Measurements from ENCODE around the gene METTL2A. TPM values are rescaled to one million over a fixed set of nuclear protein-coding genes. Genes with fewer than 3 reads are reported as not detected.
"Not testable (repeated sequence)": the region's sequence is repeated elsewhere in the genome, so short reads cannot be mapped to it uniquely, and the experiment has no call there.

METTL2A gene
- total and polyA plus RNA-seq, 2 experiments from 2014 or later = 19.2 to 22.4 TPM

GRCh38 chr17:62444063-62444462, 20.4 kb downstream of the METTL2A start:
- 95 to 98% methylated on average over 4 of the region's 4 CpGs for WGBS, 2 experiments (ENCODE audit: low coverage in 1 of 2, low lambda C conversion rate in 2 of 2, missing lambda C conversion rate in 2 of 2)
- H4K20me1 ChIP-seq (ENCODE audit: insufficient read depth) = no peaks in the 10 kb centered on the region

GRCh38 chr17:62445791-62446190, 22.1 kb downstream of the METTL2A start:
- in situ Hi-C loops (cut with MboI); H3K27me3 ChIP-seq (replicated peaks; ENCODE audit: insufficient read depth); H3K79me2 ChIP-seq (ENCODE audit: insufficient read depth); H3F3A ChIP-seq (ENCODE audit: insufficient read depth); H4K20me1 ChIP-seq (ENCODE audit: insufficient read depth); H3K9ac ChIP-seq; H2AFZ ChIP-seq; H3K4me3 ChIP-seq; H3K27ac ChIP-seq; H3K4me2 ChIP-seq (ENCODE audit: unreplicated experiment); H3K4me1 ChIP-seq (ENCODE audit: insufficient read depth); DNase-seq; H3K9me2 ChIP-seq (ENCODE audit: insufficient read depth); H3K9me3 ChIP-seq (ENCODE audit: low read depth): not testable (repeated sequence)
- H3K36me3 ChIP-seq (ENCODE audit: low read depth) = peaks cover 23% of the 10 kb centered on the region; the same call in 1 of the 2 replicates
- WGBS, 2 experiments (ENCODE audit: low coverage in 1 of 2, low lambda C conversion rate in 2 of 2, missing lambda C conversion rate in 2 of 2) = 95 to 97% methylated on average over 4 of the region's 4 CpGs

More at GRCh38 chr17:62444063-62444462, 20.4 kb downstream of the METTL2A start:
- Histone ChIP-seq H3K27me3 (replicated peaks; ENCODE audit: insufficient read depth) (no peaks in the 10 kb centered on the region), H2AFZ (no peak overlapping the region), H3K36me3 (ENCODE audit: low read depth) (peaks cover 20% of the 10 kb centered on the region; the same call in 1 of the 2 replicates), H3K79me2 (ENCODE audit: insufficient read depth) (no peaks in the 10 kb centered on the region), H3K4me1 (ENCODE audit: insufficient read depth) (no peaks in the 10 kb centered on the region), H3K9me2 (ENCODE audit: insufficient read depth) (no peaks in the 10 kb centered on the region), H3K27ac (no peak overlapping the region), H3F3A (ENCODE audit: insufficient read depth) (no peaks in the 10 kb centered on the region), H3K9me3 (ENCODE audit: low read depth) (no peaks in the 10 kb centered on the region), H3K4me2 (ENCODE audit: unreplicated experiment) (no peak overlapping the region), H3K4me3 (no peak overlapping the region), H3K9ac (no peak overlapping the region)
- no peak for DNase-seq
- in situ Hi-C loops (cut with MboI) = no loop called here
- TF ChIP-seq EZH2 (IDR thresholded peaks at IDR 0.05; ENCODE audit: insufficient read depth, poor library complexity, severe bottlenecking) (no peak), EZH2phosphoT487 (IDR thresholded peaks at IDR 0.05; ENCODE audit: insufficient read depth, low read depth) (no peak)

GRCh38 chr17:62452195-62452594, 28.5 kb downstream of the METTL2A start:
- in situ Hi-C loops (cut with MboI) = not testable (repeated sequence)

GRCh38 chr17:62453041-62453440, 29.3 kb downstream of the METTL2A start:
- not testable (repeated sequence) for H3K9ac ChIP-seq, DNase-seq
- 64 to 75% methylated on average over 5 of the region's 5 CpGs for WGBS, 2 experiments (ENCODE audit: low coverage in 1 of 2, low lambda C conversion rate in 2 of 2, missing lambda C conversion rate in 2 of 2)

More at GRCh38 chr17:62452195-62452594, 28.5 kb downstream of the METTL2A start:
- not testable (repeated sequence) for H3K27ac ChIP-seq; H3K4me3 ChIP-seq; H3F3A ChIP-seq (ENCODE audit: insufficient read depth); H3K4me1 ChIP-seq (ENCODE audit: insufficient read depth); H3K4me2 ChIP-seq (ENCODE audit: unreplicated experiment); H3K9me3 ChIP-seq (ENCODE audit: low read depth); H3K36me3 ChIP-seq (ENCODE audit: low read depth); H3K9me2 ChIP-seq (ENCODE audit: insufficient read depth); H4K20me1 ChIP-seq (ENCODE audit: insufficient read depth); H3K79me2 ChIP-seq (ENCODE audit: insufficient read depth); H3K9ac ChIP-seq; DNase-seq; H3K27me3 ChIP-seq (replicated peaks; ENCODE audit: insufficient read depth); H2AFZ ChIP-seq
- 99% methylated on average over 4 of the region's 4 CpGs for WGBS, 2 experiments (ENCODE audit: low coverage in 1 of 2, low lambda C conversion rate in 2 of 2, missing lambda C conversion rate in 2 of 2)

GRCh38 chr17:62453656-62454055, 30.0 kb downstream of the METTL2A start:
- H3K4me3 ChIP-seq; H3K4me2 ChIP-seq (ENCODE audit: unreplicated experiment); H4K20me1 ChIP-seq (ENCODE audit: insufficient read depth); H3K9me3 ChIP-seq (ENCODE audit: low read depth); H3K4me1 ChIP-seq (ENCODE audit: insufficient read depth); in situ Hi-C loops (cut with MboI); H3K79me2 ChIP-seq (ENCODE audit: insufficient read depth); H3K9me2 ChIP-seq (ENCODE audit: insufficient read depth); H3K36me3 ChIP-seq (ENCODE audit: low read depth); H3K27me3 ChIP-seq (replicated peaks; ENCODE audit: insufficient read depth); H3K9ac ChIP-seq; H3F3A ChIP-seq (ENCODE audit: insufficient read depth); DNase-seq; H3K27ac ChIP-seq; H2AFZ ChIP-seq: not testable (repeated sequence)
- WGBS, 2 experiments (ENCODE audit: low coverage in 1 of 2, low lambda C conversion rate in 2 of 2, missing lambda C conversion rate in 2 of 2) = 80 to 85% methylated on average over 4 of the region's 4 CpGs

More at GRCh38 chr17:62453041-62453440, 29.3 kb downstream of the METTL2A start:
- H3K4me2 ChIP-seq (ENCODE audit: unreplicated experiment); H3K36me3 ChIP-seq (ENCODE audit: low read depth); H3F3A ChIP-seq (ENCODE audit: insufficient read depth); H3K9me3 ChIP-seq (ENCODE audit: low read depth); H3K27ac ChIP-seq; H3K27me3 ChIP-seq (replicated peaks; ENCODE audit: insufficient read depth); H3K79me2 ChIP-seq (ENCODE audit: insufficient read depth); H3K9me2 ChIP-seq (ENCODE audit: insufficient read depth); H4K20me1 ChIP-seq (ENCODE audit: insufficient read depth); H2AFZ ChIP-seq; in situ Hi-C loops (cut with MboI); H3K4me1 ChIP-seq (ENCODE audit: insufficient read depth); H3K4me3 ChIP-seq: not testable (repeated sequence)

- H3K79me2 ChIP-seq (ENCODE audit: insufficient read depth); H3K4me2 ChIP-seq (ENCODE audit: unreplicated experiment); H2AFZ ChIP-seq; H3F3A ChIP-seq (ENCODE audit: insufficient read depth); H3K9ac ChIP-seq; H3K9me3 ChIP-seq (ENCODE audit: low read depth); H3K36me3 ChIP-seq (ENCODE audit: low read depth); H3K27ac ChIP-seq; H3K4me1 ChIP-seq (ENCODE audit: insufficient read depth); H3K27me3 ChIP-seq (replicated peaks; ENCODE audit: insufficient read depth); in situ Hi-C loops (cut with MboI); DNase-seq; H4K20me1 ChIP-seq (ENCODE audit: insufficient read depth); H3K9me2 ChIP-seq (ENCODE audit: insufficient read depth); H3K4me3 ChIP-seq: not testable (repeated sequence)
- WGBS, 2 experiments (ENCODE audit: low coverage in 1 of 2, low lambda C conversion rate in 2 of 2, missing lambda C conversion rate in 2 of 2) = 84% methylated on average over 3 of the region's 3 CpGs
Observed at GRCh38 chr17:62454111-62454510, 30.4 kb downstream of the METTL2A start.

Measured in GM23248 (cell line).